H4 (cell line): ENCODE data around the gene ERCC2. TPM values are rescaled to one million over a fixed set of nuclear protein-coding genes. Genes with fewer than 3 reads are reported as not detected.
"Not testable (repeated sequence)": the region's sequence is repeated elsewhere in the genome, so short reads cannot be mapped to it uniquely, and the experiment has no call there.

Experiments
- DNase-seq: peaks from one replicate; pipeline ENCODE4 v3.0.0-alpha.2; 2015; ENCODE audit warnings: low spot score
- total RNA-seq: library from RNA; depleted of rRNA; stranded (reverse); fragments of >200 nt; shearing (Covaris generic); gene quantifications from 2 replicates; pipeline ENCODE4 v1.2.3, GENCODE V29; 2014

ERCC2 gene
- total RNA-seq, 1 experiment from 2014 or later: 8.3 TPM

DNA sequence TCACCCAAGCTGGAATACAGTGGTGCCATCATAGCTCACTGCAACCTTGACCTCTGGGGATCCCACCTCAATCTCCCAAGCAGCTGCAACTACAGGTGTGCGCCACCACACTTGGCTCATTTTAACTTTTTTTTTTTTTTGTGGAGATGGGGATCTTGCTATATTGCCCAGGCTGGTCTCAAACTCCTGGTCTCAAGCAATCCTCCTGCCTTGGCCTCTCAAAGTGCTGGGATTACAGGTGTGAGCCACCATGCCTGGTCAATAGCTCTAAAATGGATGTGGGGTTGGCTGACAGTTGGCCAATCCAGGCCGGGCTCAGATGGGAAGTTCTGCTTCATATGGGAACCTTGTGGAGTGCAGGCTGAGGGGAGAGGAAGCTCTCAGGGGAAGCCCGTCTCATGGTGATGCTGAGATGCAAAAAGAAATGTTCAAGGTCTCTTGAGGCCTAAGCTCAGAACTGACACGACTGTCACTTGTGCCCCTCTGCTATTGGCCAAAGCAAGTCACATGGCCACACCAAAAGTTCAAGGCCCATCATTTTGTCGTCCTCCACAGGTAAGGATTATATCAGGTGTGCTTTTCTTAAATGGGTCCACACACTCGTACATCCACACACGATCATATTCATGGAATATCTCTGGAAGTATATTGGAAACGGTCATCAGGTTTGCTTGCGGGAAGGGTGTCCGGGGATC, 36.6 kb downstream of the ERCC2 start:
- no peak for DNase-seq

DNA sequence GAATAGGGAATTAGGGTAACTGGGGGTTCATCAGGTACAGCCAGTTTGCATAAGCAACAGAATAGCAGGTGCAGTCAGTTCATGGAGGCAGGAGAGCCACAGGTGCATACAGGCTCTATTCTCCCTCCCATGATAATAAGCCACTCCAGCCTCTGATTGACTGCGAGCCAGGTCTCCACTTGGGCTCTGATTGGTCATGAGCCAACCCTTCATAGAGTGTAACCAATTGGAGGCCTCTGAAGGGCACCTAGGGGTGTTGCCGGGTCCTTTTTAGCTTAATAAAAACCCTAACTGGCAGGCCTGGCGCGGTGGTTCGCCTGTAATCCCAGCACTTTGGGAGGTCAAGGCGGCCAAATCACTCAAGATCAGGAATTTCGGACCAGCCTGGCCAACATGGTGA, 39.0 kb downstream of the ERCC2 start:
- no peak for DNase-seq

DNA sequence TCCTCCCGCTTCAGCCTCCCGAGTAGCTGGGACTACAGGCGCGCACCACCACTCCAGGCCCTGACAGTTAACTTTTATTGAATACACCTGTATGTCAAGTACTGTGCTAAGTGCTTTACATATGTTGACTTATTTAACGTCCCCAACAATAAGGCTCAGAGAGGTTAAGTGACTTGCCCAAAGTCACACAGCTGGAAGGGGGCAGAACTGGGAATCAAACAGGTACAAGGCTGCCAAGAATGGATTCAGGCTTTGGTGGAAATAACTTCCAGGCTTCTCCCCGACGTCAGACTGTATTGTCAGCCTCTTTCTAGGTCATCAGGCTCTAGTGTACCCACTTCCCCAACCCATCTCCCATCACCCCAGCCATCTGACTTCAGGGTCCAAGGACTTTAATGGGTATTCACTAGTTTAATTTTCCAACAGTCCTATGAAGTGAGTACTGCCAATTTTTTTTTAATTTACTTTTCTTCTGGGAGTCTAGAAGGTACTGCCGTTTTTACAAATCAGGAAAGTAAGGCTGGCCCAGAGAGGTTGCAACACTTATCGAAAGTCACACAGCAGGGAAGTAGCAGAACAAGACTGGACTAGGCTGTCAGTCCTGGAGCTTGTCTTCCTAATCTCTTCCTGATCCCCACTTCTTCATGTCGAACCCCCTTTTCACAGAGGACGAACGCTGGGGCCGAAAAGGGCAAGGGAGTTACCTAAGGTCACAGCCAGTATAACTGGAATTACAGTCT, 42.8 kb downstream of the ERCC2 start:
- DNase-seq: no peak

DNA sequence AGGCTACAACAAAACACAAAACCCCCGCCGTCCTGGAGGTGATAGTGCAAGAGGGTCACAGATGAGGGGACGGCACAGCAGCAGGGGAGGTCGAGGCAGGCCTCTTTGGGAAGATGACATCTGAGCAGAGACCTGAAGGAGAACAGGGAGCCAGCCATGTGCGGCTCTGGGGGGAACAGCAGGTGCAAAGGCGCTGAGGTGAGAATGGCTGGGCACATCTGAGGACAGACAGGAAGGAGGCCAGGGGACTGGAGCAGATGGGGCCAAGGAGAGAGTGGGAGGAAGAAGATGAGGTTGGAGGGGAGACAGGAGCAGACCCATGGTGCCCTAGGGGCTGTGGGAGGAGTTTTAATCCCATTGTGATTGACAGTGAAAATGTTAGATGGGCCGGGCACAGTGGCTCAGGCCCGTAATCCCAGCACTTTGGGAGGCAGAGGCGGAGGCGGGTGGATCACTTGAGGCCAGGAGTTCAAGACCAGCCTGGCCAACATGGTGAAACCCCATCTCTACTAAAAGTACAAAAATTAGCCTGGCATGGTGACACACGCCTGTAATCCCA, 45.9 kb downstream of the ERCC2 start:
- no peak for DNase-seq

DNA sequence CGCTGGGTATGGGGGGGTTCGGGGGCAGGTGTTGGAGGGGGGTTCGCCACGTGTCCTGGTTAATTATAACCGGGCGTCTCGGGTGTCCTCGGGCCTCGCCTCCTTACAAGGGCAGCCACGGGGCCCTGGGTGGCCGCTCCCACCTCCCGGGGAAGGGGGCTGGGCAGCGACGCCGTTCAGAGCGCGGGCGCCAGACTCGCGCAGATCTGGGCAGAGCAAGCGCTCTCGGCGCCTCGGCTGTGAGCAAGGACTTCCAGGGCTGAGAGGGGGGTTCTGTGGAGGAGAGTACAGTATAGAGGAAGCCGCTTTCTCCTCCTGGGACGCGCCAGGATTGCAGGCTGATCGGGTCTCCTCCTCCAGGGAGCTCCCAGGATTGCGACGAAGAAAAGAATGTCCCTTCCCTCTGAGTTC, 46.7 kb downstream of the ERCC2 start:
- no peak for DNase-seq

DNA sequence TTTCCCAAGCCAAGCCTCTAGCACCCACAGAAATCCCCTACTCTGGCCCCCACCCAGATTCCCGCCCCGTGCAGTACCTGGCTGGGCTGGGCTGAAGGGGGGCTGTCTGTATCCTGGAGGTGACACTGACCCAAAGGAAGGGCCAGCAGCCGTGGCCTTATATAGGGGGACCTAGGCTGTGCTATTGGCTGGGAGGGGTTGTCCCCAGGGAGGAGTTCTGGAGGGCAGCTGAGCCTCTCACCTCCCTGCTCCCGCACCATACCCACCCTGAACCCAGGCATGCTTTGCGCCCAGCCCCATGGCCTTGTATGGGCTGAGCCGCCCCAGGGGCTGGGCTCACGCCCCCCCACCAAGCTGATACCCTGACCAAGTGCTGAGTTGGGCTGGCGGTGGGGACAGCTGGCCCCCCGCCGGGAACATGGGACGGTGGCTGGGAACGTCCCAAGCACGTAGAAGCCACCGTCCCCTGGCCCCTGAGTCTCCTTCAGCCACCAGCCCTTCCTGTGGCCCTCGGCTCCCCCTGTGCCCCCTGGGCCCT, 47.6 kb downstream of the ERCC2 start, which contains the start of gene CKM:
TSS of gene CKM (minus strand) at position 132 of the 538 bp plus-strand sequence. CDS start 3,162 bp downstream, outside the sequence.
- DNase-seq: no peak

DNA sequence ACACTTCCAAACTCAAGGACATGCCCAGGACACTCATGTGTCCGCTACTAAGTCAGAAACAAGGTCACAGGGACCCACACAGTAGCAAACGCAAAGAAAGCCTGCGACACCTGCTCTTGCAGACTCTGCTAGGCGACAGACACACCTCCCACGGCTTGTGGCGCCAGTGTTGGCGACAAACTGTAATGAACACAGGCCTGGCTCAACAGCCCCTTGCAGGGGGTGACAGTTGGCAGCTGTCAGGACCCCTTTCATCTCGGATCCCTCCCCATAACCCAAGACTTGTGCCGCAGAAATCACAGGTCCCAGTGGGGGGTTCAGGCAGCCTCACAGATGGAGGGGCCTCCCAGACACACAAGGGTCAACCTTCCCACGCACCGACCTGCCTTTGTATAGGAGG, 48.1 kb downstream of the ERCC2 start:
- DNase-seq: no peak

DNA sequence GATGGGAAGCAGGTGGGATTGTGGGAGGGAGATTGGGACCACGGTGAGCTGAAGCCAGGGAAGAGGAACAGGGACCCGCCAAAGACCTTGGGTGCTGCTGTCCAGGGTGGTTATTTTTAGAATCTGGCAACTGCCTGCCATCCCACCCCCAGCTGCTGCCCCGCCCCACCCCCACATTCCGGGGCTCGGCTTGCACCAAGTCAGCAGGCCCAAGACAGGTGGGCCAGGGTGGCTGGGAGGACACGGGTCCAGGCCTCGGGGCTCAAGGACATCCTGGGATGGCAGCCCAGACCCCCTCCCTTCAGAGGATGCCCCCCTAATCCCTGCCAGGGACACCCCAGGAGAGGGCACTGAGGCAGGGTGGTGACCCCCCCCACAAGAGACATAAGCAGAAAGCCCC, 48.5 kb downstream of the ERCC2 start:
- DNase-seq: no peak

DNA sequence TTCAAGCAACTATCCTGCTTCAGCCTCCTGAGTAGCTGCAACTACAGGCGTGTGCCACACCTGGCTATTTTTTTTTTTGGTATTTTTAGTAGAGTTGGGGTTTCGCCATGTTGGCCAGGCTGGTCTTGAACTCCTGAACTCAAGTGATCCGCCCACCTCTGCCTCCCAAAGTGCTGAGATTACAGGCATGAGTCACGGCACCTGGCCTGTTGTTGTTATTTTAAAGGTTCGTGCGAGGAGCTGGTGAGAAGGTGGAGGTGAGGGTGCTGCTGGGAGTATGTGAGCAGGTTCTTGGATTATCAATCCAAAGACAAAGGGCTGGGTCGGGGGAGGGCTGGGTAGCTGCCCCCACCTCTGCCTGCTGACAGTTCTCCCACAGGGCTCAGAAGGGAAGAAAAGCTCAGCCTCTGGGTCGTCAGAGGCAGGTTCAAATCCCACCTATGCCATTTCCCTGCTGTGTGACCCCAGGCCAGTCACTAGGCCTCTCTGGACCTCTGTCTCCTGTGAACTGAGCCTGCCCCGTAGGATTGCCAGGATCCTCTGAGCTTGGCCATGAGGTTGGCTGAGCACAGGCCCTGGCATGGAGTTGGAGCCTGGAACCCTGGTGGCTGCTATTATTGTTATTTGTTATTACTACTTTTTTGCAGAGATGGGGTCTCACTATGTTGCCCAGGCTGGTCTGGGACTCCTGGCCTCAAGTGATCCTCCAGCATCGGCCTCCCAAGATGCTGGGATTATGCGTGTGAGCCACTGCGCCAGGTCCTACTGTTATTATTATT, 49.2 kb downstream of the ERCC2 start:
- no peak for DNase-seq

DNA sequence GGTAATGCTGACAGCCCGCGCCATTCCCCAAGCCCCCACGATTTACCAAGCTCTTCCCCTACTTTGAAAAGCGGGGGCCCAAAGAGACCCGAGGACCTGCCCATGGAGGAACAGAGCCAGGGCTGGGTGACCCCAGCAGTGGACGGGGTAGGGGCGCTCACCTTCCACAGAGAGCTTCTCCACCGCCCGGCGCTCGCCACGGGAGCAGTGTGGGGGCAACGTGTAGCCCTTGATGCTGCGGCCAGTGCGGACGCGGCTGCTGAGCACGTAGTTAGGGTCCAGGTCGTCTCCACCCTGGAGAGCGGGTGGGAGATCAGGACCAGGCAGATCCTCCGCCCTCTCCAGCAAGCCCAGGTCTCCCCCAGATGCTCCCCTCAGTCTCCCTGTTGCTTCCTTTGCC, 55.1 kb downstream of the ERCC2 start:
- DNase-seq: no peak

DNA sequence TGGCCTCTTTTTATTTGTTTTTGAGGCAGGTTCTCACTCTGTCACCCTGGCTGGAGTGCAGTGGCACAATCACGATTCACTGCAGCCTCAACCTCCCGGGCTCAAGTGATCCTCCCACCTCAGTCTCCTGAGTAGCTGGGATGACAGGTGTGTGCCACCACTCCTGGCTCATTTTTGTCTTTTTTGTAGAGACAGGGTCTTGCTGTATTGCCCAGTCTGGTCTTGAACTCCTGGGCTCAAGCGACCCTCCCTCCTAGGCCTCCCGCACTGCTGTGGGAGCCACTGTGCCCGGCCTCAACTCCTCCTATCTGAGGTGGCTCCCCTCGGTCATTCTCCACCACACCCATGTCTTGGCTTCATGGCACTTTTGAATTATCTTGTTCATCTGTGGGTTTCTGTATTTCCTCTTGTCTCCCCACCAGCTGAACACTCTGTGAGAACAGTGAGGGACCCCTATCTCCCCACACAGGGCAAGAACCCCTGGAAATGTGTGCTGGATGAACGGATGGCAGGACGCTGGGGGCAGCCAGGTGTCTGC, 55.6 kb downstream of the ERCC2 start:
- DNase-seq: no peak

DNA sequence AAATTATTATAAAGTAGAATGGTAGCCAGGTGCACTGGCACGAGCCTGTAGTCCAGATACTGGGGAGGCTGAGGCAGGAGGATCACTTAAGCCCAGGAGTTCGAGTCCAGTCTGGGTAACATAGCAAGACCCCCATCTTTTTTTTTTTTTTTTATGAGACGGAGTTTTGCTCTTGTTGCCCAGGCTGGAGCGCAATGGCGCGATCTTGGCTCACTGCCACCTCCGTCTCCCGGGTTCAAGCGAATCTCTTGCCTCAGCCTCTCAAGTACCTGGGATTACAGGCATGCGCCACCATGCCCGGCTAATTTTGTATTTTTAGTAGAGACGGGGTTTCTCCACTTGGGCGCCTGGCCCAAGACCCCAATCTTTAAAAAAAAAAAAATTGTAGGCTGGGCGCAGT, 58.1 kb downstream of the ERCC2 start:
- DNase-seq: not testable (repeated sequence)

DNA sequence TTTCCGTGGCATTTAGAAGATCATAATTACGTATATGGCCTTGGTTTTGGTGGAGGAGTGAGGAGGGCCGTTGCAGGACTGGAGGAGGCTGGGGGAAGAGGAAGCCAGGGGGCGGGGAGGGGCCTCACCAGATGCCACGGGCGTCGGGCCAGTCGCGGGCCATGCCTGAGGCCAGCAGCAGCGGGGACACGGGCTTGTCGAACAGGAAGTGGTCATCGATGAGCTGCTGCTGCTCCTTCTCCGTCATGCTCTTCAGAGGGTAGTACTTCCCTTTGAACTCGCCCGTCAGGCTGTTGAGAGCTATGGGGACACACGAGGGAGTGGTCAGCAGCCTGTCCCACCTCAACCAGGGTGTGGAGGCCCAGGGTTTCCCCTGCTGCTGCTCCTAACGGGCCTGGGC, 58.8 kb downstream of the ERCC2 start:
- no peak for DNase-seq

DNA sequence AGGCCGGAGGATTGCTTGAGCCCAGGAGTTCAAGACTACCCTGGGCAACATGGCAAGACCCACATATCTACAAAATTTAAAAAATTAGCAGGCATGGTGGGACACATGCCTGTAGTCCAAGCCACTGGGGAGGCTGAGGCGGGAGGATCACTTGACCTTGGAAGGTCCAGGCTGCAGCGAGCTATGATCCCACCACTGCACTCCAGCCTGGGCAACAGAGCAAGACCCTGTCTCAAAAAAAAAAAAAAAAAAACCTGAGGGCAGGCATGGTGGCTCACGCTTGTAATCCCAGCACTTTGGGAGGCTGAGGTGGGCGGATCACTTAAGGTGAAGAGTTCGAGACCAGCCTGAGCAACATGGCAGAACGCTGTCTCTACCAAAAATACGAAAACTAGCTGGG, 61.1 kb downstream of the ERCC2 start:
- DNase-seq: not testable (repeated sequence)

DNA sequence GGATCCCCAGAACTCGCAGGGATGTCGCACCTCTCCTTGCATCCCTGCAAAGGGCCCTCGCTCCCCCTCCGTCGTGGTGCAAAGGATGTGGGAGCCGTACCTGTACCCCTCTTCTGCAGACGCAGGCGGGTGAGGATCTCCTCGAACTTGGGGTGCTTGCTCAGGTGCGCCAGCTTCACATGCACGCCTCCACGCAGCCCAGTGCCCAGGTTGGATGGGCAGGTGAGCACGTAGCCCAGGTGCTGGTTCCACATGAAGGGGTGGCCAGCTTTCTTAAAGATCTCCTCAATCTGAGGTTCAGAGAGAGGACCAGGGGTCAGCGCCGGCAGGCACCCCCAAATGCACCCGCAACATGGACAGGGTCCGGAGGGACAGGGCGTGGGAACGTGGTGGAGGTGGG, 63.0 kb downstream of the ERCC2 start:
- no peak for DNase-seq

DNA sequence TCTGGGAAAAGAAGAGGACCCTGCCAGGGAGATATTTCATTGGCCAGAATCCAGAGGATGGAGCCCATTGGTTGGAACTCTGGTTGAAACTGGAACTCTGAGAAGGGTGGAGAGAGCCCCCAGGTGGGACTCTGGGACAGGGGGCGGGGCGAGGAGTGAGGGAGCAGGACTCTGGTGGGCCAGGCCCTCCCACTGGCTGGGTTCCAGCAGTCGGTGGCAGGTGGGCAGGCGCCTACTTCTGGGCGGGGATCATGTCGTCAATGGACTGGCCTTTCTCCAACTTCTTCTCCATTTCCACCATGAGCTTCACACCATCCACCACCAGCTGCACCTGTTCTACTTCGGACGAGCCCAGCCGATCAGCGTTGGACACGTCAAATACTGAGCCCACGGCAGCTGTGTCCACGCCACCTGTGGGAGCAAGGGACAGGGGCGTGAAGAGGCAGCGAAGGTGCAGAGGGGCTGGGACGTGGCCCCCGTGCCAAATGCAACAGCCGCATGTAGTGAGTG, 63.8 kb downstream of the ERCC2 start:
- DNase-seq: no peak

DNA sequence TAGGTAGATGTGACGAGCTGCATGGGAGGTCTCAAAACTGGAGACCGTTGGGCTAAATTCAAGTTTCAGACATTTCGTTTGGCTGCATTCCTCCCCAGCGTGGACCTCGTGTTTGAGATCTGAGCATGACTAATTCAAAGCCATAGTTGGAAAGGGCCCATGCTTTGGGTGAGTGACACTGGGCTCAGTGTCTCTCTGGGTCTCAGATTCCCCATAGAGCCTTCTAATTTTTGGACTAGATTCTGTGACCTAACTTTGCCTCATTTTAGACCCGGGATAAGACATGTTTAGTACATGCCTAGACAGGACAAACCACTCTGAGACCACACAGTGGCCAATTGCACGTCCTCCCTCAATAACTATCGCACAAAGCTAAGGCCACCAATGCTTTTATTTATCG, 64.3 kb downstream of the ERCC2 start:
- no peak for DNase-seq

DNA sequence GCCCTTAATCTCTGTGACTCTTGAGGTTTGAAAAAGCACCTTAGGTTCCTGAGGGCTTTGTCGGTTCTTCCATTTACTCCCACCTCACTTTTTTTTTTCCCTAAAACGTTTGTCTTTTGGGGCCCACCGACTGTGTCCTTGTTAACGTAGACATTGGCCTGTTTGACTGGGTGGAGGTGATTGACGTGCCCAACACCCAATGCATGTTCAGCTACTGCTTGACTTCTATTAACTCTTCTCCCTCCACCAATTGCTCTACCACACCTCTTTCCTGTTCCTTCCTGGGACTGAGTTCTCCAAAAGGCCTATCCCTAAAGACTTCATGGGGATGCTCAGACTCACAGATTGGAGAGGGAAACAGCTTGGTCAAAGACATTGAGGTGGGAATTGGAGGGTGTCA, 65.0 kb downstream of the ERCC2 start:
- DNase-seq: no peak

DNA sequence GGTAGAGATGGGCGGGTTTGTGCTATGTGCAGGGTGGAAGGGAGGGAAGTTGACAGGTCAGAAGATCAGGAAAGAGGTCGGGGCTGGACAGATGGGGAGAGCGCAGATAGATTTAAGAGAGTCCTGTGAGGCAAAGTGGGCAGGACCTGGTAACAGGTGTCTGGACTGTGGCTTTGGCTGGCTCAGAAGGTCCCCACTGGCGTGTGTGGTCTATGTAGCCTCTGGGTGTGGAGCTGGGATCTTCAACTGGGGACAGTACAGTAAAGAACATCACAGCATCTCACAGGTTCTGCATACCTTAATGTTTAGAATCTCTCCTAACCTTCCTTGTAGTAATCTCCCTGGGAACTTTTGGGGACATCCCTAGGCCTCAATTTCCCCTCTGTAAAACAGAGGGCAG, 65.4 kb downstream of the ERCC2 start:
- DNase-seq: no peak

DNA sequence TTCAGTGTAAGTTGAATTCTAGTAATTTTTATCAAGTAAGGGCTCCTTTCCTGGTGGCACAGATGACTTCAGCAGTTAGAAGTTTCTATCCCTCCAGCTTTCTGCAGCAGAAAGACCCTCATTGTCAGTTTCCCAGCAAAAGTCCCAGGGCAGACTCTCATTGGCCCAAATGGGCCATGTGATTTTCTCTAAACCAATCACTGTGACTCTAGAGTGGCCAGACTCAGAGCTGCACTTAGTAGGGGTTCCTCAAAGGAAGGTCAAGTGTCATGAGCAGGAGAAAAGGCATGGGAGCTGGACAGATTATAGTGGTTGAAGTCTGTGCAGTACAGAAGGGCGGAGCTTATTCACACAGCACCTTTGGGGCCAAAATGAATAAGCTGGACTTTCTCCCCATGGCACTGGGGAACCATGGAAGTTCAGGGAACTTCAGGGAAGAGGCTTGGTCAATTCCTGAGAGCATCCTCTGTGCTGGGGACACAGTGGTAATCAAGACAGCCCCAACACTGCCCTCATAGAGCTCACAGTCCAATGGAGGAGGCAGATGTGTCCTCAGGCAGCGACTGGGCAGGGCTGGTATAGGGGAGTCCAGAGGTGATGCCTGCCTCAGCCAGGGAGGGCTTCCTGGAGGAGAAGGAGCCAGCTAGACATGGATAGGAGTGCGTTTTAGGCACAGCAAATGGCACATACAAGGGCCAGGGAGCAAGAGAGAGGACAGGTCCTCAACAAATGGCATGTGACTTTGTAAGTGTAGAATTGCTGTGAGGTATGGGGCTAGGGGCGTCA, 66.0 kb downstream of the ERCC2 start:
- DNase-seq: no peak
